Fibroblast of mammary gland (primary cell): Measurements from ENCODE around the gene PBX1.

Experiments used
- DNase-seq: peaks from one replicate; pipeline ENCODE4 v3.0.0-alpha.2; 2010; ENCODE audit warnings: low read depth
- H3K4me3 ChIP-seq: 2 replicates; pipeline ENCODE4 v1.5.1; 2011; ENCODE audit warnings: low read depth, mild to moderate bottlenecking, low read length, moderate library complexity; ENCODE audit not compliant: control insufficient read depth
- TF ChIP-seq, protein P1 (sequence below): conservative IDR thresholded peaks from 2 replicates; pipeline ENCODE4 v1.5.1; 2011; ENCODE audit warnings: low read depth, low read length, inconsistent platforms; ENCODE audit not compliant: control insufficient read depth, insufficient read depth

PBX1 gene

DNA sequence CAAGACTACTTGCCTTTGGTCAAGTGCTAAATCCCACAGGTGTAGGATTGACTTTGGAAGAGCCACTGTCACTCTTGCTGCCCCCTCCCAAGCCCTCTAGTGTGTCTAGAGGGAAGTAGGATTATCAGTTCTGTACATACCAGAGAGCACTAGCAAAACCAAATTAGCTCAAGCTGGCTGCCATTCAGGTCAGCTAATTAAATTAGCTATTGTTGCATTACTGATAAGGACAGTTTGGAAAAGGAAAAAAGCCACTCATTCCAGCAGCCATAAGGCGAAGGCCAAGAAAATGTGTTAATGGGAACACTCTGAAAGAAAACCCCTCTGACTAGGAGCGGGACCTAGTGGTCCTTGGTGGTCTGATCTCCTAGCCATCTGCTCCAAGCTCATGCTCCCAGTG, 321.7 kb downstream of the PBX1 start:
- TF ChIP-seq, protein P1, sequence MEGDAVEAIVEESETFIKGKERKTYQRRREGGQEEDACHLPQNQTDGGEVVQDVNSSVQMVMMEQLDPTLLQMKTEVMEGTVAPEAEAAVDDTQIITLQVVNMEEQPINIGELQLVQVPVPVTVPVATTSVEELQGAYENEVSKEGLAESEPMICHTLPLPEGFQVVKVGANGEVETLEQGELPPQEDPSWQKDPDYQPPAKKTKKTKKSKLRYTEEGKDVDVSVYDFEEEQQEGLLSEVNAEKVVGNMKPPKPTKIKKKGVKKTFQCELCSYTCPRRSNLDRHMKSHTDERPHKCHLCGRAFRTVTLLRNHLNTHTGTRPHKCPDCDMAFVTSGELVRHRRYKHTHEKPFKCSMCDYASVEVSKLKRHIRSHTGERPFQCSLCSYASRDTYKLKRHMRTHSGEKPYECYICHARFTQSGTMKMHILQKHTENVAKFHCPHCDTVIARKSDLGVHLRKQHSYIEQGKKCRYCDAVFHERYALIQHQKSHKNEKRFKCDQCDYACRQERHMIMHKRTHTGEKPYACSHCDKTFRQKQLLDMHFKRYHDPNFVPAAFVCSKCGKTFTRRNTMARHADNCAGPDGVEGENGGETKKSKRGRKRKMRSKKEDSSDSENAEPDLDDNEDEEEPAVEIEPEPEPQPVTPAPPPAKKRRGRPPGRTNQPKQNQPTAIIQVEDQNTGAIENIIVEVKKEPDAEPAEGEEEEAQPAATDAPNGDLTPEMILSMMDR = no peak
- no peak overlapping the region for H3K4me3 ChIP-seq
- no peak for DNase-seq

- TF ChIP-seq, protein P1 = no peak
- DNase-seq = no peak
- no peak overlapping the region for H3K4me3 ChIP-seq
Measured at GRCh38 chr1:164885311-164885710, 326.3 kb downstream of the PBX1 start.

DNA sequence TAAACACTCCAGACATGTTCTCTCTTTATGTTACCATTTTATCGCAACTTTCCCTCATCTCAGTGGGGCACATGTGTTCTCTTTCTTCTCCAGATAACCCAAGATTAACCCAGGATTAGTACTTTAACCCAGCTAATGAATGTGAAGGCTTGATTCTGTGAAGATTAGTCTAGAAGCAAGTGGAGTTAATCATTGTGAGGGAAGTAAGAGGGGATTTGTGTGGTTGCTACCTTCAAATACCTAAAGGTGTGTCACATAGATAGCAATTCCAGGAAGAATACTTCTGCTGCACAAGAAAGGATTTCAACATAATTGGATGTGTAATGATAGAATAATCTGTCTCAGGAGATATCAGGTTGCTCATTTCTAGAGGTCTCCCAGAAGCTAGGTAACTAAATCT, 327.1 kb downstream of the PBX1 start:
- H3K4me3 ChIP-seq = no peak overlapping the region
- no peak for DNase-seq
- TF ChIP-seq, protein P1 = no peak

DNA sequence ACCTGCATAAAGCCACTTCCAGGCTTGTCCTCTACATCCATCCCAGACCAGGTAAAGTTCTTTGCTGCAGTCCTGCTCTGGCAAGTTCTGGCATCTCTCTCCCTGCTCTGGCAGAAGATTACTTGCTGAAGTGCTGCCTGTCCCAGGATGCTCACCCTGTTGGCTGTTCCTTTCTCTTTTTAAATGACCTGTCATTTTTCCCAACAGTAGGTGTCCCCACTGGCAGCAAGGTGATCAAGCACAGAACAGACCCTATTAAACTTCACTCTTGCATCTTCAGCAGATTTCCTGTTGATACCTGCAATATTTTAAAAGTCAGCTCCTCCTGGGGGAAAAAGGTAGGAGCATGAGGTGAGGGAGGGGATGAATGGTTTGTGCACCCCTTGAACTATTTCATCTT, 332.6 kb downstream of the PBX1 start:
- TF ChIP-seq, protein P1 = no peak
- no peak for DNase-seq
- no peak overlapping the region for H3K4me3 ChIP-seq

DNA sequence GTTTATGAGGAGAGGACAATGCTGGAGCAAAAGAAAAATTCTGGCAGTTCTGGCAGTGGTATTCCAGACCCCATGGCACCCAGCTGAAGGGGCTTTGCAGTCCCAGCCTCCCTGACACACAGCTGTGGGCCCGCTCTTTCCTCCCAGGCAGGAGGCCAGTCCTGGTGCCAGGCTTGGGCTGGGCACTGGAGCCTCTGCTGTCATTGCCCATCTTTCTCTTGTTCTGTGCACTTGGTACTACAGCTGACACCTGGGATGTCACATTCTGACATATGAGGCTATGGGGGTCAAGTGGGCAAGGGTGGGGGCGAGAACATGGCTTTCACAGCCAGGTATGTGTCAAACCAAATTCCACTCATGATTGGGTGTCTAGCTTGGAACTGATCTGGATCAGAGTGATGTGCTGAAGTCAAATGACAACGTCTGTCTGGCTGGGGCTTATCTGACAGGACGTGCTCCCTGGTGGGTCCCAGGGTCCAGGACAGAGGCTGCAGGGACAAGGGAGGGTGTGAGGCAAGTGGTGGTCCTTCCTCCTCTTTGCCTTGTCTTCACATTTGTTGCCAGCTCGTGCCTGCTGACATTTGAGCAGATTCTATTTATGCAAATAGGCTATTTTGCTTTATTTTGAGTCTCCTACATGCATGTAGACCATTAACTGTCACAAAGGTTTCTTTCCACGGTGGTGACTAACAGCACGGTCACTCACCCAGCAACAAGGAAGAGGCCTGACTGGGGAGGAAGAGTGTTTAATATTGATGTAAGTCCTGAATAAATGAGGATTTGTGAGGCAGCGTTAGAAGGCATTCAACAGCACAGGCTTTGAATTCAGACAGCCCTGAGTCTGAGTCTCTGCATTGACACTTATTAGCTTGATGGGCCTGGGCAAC, 336.3 kb downstream of the PBX1 start:
- H3K4me3 ChIP-seq = no peak overlapping the region
- no peak for DNase-seq
- TF ChIP-seq, protein P1 = no peak

- DNase-seq = no peak
- H3K4me3 ChIP-seq = no peak overlapping the region
- TF ChIP-seq, protein P1 = no peak
Measured at GRCh38 chr1:164901031-164901430, 342.0 kb downstream of the PBX1 start.
